Adipocyte (in vitro differentiated cells): ENCODE data around the gene ZFYVE19.
A peak's percentile ranks its signal among the peaks of the same experiment; 100 is the strongest.

ENCODE experiments used
- DNase-seq: peaks from one replicate; pipeline ENCODE4 v3.0.0-alpha.2; 2015; ENCODE audit warnings: low read depth
- H3K27me3 ChIP-seq: replicated peaks from 2 replicates; pipeline ENCODE4 v1.7.0; 2013; ENCODE audit warnings: mild to moderate bottlenecking, low read length, moderate library complexity; ENCODE audit not compliant: control insufficient read depth, insufficient read depth
- H3K36me3 ChIP-seq: 2 replicates; pipeline ENCODE4 v1.7.0; 2013; ENCODE audit warnings: low read length, mild to moderate bottlenecking, moderate library complexity; ENCODE audit not compliant: control insufficient read depth, insufficient read depth, severe bottlenecking
- H3K4me1 ChIP-seq: 2 replicates; pipeline ENCODE4 v1.7.0; 2013; ENCODE audit warnings: mild to moderate bottlenecking, low read length, moderate library complexity; ENCODE audit not compliant: control insufficient read depth, insufficient read depth
- H3K4me3 ChIP-seq: 2 replicates; pipeline ENCODE4 v1.7.0; 2013; ENCODE audit warnings: mild to moderate bottlenecking, low read length, moderate library complexity
- H3K9ac ChIP-seq: 2 replicates; pipeline ENCODE4 v1.7.0; 2013; ENCODE audit warnings: mild to moderate bottlenecking, low read length, moderate library complexity
- H3K9me3 ChIP-seq: 2 replicates; pipeline ENCODE4 v1.7.0; 2013; ENCODE audit warnings: mild to moderate bottlenecking, low read length, moderate library complexity; ENCODE audit not compliant: control insufficient read depth

The ZFYVE19 gene

DNA sequence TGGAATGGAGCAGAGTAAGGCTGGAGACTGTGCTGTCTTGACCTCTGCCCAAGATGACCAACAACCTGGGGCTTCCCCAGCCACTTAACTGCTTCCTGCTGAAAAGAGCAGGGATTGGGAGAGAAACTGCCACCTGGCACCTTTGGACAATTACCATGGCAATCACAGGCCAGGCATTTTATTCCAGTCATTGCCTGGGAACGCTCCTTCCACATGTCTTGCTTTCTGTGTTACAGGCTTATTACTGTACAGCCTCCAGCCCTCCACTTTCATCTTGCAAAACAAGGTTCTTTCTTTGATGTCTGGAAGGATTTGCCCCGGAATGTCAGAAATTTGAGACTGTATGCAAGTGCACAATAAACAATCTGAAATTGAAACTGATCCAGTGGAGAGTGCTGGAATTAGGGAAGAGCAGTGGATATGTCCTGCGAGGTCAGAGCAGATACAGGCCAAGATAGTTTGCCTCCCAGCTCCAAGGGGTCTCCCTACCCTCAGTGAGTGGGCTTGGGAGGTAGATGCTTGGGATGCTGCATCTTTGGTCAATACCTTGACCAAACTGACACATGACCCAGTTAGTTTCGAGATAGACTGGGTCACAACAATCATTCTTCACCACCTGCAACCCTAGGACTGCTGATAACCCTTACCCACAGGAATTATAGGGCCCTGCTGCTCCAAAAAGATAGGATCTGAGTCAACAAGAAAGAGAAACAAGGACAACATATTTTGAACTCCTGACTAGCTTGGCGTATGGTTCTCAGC is 19.0 kb downstream of the ZFYVE19 start:
- H3K36me3 ChIP-seq = no peaks in the 10 kb centered on the region
- H3K9me3 ChIP-seq = no peaks in the 10 kb centered on the region
- DNase-seq = peak; percentile 62
- no peaks in the 10 kb centered on the region for H3K4me1 ChIP-seq
- no peak overlapping the region for H3K4me3 ChIP-seq
- peaks cover 18% of the 10 kb centered on the region for H3K27me3 ChIP-seq
- no peak overlapping the region for H3K9ac ChIP-seq

DNA sequence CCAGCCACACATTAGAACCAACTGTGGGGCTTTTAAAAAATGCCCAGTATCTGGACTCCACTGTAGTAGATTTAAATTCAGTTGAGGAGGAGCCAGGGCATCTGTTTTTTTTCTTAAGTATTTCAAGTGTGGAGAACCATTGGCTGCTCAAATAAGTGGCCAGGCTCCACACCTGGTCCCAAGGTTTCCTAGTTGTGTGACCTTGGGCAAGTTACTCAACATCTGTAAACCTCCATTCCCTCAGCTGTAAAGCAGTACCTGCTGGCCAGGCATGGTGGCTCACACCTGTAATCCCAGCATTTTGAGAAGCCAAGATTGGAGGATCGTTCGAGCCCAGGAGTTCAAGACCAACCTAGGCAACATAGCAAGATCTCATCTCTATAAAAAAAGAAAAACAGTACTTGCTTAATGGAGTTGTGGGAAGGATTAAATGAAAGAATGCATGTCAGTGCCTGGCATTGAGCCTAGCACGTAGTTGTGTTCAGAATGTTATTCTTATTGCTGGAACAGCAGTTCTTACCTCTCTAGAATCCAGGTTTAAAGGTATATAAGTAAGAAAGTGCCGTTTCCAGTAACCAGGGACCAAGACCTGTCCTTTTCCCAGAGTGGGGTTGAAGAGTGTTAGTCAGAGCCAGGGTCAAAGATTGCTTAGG is 19.7 kb downstream of the ZFYVE19 start:
- Histone ChIP-seq H3K4me3 (no peak overlapping the region), H3K36me3 (no peaks in the 10 kb centered on the region), H3K27me3 (peaks cover 18% of the 10 kb centered on the region), H3K9ac (no peak overlapping the region), H3K9me3 (no peaks in the 10 kb centered on the region), H3K4me1 (no peaks in the 10 kb centered on the region)
- DNase-seq = peak; percentile 57

DNA sequence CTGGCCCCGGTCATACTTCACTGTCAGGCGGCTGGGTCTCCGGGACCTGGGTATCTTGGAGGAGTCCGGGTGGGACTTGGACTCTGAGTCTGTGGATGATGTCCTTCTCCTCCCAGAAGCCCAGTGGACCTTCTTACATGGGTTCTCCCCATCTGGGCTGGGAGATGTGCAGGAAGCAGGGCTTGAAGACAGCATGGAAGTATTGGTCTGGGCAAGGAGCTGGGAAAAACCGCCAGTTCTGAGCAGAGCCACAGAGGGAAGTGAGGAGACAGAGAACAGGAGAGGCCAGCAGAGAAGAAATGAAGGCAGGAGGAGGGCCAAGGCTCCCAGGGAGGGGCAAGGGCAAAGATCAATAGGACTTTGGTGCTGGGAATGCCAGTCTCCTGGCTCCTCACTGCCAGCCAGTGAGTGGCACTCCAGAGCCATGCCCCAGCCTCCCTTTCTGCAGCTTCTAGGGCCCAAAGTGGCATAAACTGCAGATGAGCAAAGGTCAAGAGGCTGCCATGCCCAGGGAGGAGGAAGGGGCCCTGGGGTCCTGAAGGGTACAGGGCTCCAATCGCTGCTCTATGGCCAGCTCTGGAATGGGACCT is 21.7 kb downstream of the ZFYVE19 start, which contains the start of gene PPP1R14D:
TSS of gene PPP1R14D (minus strand) at position 262 of the 590 bp plus-strand sequence. CDS start at position 195, 67 bp downstream.
- Histone ChIP-seq H3K4me3 (no peak within 1 kb of the TSS), H3K9ac (no peak within 1 kb of the TSS), H3K36me3 (no peaks in the 10 kb centered on the region), H3K27me3 (peaks cover 18% of the 10 kb centered on the region), H3K9me3 (no peaks in the 10 kb centered on the region), H3K4me1 (no peaks in the 10 kb centered on the region)
- DNase-seq = no peak

DNA sequence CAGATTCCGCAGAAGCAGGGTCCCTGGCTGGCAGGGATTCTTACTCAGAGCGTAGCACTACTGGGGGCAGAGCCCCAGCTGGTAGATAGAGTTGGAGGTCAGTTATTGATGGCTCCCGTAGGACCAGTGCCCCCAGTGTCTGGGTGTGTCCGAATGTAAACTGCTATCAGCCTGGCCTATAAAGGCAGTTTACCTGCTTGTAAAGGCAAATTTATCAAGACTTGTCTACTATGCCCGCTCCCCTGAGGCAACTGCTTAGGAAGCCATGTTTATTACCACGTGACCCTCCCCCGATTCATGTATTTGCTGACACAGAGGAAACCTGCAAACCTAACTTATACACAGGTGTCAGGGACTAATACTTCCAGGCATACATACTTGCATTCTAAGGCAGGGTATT is 22.2 kb downstream of the ZFYVE19 start:
- no peak overlapping the region for H3K4me3 ChIP-seq
- H3K9ac ChIP-seq = no peak overlapping the region
- no peak for DNase-seq
- H3K36me3 ChIP-seq = no peaks in the 10 kb centered on the region
- H3K4me1 ChIP-seq = no peaks in the 10 kb centered on the region
- H3K27me3 ChIP-seq = peaks cover 18% of the 10 kb centered on the region
- no peaks in the 10 kb centered on the region for H3K9me3 ChIP-seq

DNA sequence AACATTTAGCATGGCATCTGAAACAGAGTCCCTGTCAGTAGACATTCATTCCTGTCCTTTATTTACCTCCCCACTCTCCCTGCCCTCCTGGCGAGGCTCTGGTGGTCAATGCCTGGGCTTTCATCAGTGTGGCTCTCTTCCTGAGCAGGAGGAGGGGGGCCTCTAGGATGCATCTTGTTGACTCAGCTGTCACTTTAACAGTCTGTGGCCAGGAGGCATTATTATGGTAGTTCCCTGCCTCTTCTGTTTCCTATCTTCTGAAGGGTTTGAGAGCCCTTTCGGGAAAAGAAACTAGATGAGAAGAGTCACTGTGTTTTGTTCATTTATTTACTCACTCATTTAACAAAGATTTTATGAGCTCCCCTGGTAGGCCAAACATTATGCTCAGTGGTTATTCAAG is 24.0 kb downstream of the ZFYVE19 start:
- Histone ChIP-seq H3K4me3 (no peak overlapping the region), H3K9ac (no peak overlapping the region), H3K9me3 (no peaks in the 10 kb centered on the region), H3K36me3 (no peaks in the 10 kb centered on the region), H3K27me3 (peaks cover 18% of the 10 kb centered on the region), H3K4me1 (no peaks in the 10 kb centered on the region)
- no peak for DNase-seq

DNA sequence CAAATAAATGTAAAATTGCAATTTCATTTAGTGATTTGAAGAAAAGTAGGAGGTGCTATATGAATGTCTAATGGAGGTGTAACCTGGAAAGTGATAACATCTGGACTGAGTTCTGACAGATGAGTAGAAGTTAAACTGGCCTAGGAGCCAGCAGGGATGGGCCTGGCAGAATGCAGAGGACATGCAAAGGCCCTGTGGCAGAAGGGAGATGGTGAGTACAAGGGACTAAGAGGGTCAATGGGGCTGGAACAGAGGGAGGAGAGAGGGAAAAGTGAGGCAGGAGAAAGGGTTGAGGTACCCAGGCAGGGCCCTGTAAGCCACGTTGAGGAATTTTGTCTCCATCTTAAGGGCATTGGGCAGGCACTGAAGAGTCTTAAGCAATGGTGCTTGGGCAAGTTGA is 25.0 kb downstream of the ZFYVE19 start:
- H3K4me3 ChIP-seq = no peak overlapping the region
- H3K27me3 ChIP-seq = peaks cover 14% of the 10 kb centered on the region
- no peak overlapping the region for H3K9ac ChIP-seq
- H3K9me3 ChIP-seq = no peaks in the 10 kb centered on the region
- H3K4me1 ChIP-seq = no peaks in the 10 kb centered on the region
- no peaks in the 10 kb centered on the region for H3K36me3 ChIP-seq
- DNase-seq = no peak

DNA sequence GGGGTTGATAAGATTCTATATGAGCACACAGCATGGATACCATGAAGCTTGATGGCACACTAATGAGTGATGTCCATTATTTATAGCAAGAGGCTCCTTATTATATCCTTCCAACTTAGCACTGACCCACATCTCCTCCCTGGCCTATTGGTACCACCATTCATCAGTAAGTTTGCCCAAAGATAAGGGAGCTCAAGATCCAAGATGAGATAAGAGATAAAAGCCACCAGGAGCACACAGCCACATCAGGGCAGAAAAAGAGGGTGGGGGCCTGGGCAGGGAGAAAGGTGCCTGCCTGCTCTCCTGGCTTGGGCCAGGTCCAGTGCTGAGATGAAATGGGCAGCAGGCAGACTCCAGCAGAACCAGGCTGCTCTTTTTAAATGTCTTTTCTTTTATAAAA is 26.0 kb downstream of the ZFYVE19 start:
- H3K4me1 ChIP-seq = no peaks in the 10 kb centered on the region
- DNase-seq = no peak
- peaks cover 11% of the 10 kb centered on the region for H3K27me3 ChIP-seq
- no peak overlapping the region for H3K9ac ChIP-seq
- no peaks in the 10 kb centered on the region for H3K36me3 ChIP-seq
- no peaks in the 10 kb centered on the region for H3K9me3 ChIP-seq
- no peak overlapping the region for H3K4me3 ChIP-seq

DNA sequence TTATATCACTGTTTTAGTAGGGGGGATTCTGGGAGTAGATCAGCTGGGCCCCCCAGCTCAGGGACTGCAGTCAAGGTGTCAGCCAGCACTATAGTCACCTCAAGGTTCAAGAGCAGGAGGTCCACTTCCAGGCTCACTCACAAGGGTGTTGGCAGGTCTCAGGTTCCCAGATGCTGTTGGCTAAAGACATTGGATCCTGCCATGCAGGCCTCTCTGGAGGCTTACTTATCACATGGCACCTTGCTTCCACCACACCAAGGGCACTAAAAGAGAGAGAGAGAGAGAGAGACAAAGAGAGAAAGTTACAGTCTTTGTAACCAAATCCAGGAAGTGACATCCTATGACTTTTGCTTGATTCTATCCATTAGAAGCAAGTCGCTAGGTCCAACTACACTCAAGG is 29.1 kb downstream of the ZFYVE19 start:
- no peak overlapping the region for H3K9ac ChIP-seq
- no peak for DNase-seq
- no peak overlapping the region for H3K4me3 ChIP-seq
- H3K27me3 ChIP-seq = no peaks in the 10 kb centered on the region
- H3K9me3 ChIP-seq = no peaks in the 10 kb centered on the region
- H3K4me1 ChIP-seq = no peaks in the 10 kb centered on the region
- no peaks in the 10 kb centered on the region for H3K36me3 ChIP-seq

DNA sequence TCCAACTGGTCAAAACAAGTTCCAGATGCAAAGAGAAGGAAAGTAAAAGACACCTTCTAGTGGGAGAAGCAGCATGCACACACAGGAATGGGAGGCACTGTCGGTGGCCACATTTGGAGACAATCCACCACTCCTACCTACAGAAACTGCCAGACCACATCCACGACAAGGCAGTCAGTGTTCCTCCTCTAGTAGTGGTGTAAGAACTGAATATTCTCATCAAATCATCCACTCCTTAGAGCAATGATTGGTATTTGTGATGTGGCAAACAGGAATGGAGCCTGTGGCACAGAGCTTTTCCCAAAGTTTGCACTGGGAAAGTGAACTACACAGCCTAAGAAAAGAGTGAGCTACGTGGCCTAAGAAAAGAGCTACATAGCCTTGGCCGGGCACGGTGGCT is 31.9 kb downstream of the ZFYVE19 start:
- Histone ChIP-seq H3K4me3 (no peak overlapping the region), H3K9ac (no peak overlapping the region), H3K9me3 (no peaks in the 10 kb centered on the region), H3K4me1 (no peaks in the 10 kb centered on the region), H3K27me3 (peaks cover 15% of the 10 kb centered on the region), H3K36me3 (no peaks in the 10 kb centered on the region)
- DNase-seq = peak; percentile 34

DNA sequence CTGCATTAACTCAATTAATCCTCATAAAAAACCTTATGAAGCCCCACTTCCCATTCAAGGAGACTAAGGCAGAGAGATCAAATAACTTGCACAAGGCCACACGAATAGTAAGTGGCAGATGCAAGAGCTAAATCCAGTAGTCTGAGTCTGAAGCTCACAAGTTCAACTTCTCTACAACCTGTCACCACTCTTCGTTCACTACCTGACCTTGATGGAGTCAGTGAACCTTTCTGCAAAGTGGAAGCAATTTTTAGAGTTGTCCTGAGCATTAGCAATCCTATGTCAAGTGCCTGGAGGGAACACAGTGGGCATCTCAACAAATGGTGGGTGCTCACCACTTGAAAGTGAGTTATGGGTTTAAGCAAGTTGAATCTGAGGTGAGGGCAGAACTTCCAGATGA is 34.9 kb downstream of the ZFYVE19 start:
- Histone ChIP-seq H3K4me3 (no peak overlapping the region), H3K27me3 (peaks cover 38% of the 10 kb centered on the region), H3K36me3 (no peaks in the 10 kb centered on the region), H3K9me3 (no peaks in the 10 kb centered on the region), H3K9ac (no peak overlapping the region), H3K4me1 (peaks cover 9% of the 10 kb centered on the region)
- no peak for DNase-seq

DNA sequence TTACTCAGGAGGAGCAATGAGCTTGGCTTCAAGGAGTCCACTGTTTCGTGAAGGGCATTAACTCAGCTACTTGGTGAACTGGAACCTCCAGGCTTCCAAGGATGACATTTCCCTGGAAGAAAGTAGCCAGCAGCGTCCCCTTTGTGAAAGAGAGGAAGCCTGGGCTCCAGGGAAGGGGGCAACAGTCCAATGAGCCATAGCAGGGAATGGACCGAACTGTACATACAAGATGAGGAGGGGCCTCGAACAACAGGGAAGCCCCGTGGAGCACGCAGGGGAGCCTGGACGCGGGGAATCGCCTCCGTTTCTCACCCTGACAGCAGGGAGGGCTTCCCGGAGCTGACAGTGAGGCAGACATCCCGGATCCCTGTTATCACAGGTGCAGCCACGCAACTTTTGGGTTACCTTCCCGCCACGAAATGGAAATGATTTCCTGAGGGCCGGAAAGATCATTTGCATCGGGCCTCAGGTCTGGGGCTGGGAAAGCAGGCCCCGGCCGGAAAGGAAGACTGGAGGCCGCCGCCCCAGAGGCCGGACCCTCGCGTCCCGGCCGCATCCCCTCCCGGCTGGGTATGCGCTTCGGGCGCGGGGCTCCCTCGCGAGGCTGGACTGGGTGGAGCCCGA is 36.5 kb downstream of the ZFYVE19 start:
- H3K9ac ChIP-seq = no peak overlapping the region
- H3K27me3 ChIP-seq = peaks cover 53% of the 10 kb centered on the region
- H3K4me1 ChIP-seq = peaks cover 9% of the 10 kb centered on the region
- H3K9me3 ChIP-seq = no peaks in the 10 kb centered on the region
- no peak overlapping the region for H3K4me3 ChIP-seq
- DNase-seq = no peak
- H3K36me3 ChIP-seq = no peaks in the 10 kb centered on the region
